Activated T-helper 9 cell treated with anti-CD3 and anti-CD28 coated beads, Interleukin-2, amount 50 U/mL, for 16 hours (primary cell): ENCODE data around the gene PSPC1.
"Not testable (repeated sequence)": the region's sequence is repeated elsewhere in the genome, so short reads cannot be mapped to it uniquely, and the experiment has no call there.

Source experiments
- DNase-seq: peaks from one replicate; pipeline ENCODE4 v3.0.0-alpha.2; 2020; ENCODE audit warnings: low read depth

Gene PSPC1

DNA sequence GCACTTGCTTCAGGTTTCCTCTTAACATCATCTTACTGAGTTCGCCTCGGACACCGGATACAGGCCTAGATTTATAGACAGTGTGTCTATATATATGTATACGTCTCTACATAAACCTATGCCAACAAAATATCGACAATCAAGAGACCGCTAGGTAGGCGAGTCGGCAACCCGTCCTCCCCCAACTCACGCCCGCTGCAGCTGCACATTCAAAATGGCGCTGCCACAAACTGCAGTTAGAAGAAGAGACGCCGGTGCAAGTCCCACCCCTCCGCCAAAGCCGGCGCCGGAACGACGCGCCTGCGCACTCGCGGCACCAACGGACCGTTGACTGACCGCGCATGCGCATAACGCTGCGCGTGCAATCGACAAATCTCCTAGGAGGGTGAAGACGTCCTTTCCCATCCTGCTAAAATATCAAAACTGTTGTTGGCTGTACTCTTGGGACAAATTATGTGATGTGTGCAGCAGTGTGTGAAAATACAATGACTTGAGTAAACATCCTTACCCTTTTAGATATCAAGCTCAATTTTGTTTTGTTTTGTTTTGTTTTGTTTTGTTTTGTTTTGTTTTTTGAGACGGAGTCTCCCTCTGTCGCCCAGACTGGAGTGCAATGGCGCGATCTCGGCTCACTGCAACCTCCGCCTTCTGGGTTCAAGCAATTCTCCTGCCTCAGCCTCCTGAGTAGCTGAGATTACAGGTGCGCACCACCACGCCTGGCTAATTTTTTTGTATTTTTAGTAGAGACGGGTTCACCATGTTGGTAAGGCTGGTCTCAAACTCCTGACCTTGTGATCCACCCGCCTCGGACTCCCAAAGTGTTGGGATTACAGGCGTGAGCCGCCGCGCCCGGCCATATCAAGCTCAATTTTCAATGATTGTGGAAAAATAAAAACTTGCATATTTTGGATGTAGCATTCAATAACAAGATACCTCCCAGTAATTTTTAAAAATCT, at the start of gene PSPC1:
Gene PSPC1 (minus strand): TSS at position 219 of the 956 bp plus-strand sequence. CDS start 188 bp downstream, at position 31.
- peak; percentile 95 for DNase-seq

DNA sequence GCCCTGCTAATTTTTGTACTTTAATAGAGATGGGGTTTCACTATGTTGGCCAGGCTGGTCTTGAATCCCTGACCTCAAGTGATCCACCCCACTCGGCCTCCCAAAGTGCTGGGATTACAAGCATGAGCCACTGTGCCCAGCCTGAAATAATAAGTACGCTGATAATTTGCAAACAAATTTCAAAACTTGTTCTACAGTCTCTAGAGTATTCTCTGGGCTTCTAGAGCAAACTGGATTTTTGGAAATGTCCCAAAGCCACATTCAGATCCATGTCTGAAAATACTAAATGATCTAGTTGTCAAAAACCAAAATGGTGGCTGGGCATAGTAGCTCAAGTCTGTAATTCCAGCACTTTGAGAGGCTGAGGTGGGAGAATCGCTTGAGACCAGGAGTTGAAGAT, 39.9 kb upstream of the PSPC1 start:
- DNase-seq: no peak

- peak; percentile 8 for DNase-seq
Measured at GRCh38 chr13:19818223-19818842, 35.6 kb upstream of the PSPC1 start.

GRCh38 chr13:19817510-19818158, 34.9 kb upstream of the PSPC1 start:
- no peak for DNase-seq

- DNase-seq: no peak
Measured at GRCh38 chr13:19817106-19817505, 34.4 kb upstream of the PSPC1 start.

- DNase-seq: not testable (repeated sequence)
Measured at GRCh38 chr13:19815842-19816241, 33.1 kb upstream of the PSPC1 start.

- DNase-seq: no peak
Measured at GRCh38 chr13:19810996-19811881, 28.5 kb upstream of the PSPC1 start.

DNA sequence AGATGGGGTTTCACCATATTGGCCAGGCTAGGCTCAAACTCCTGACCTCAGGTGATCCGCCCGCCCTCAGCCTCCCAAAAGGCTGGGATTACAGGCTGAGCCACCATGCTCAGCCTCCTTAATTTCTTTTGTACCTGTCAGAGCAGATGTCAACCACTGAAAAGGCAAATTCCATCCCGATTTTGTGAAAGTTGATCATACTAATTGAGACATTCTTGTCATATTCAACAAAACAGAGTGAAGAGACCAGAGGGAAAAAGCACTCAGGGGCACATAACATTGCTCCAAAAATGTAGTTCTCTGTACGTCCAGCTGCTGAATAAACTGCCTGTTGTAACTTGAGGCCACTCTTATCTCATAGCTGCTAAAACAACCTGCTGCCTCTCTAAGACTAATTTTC, 27.4 kb upstream of the PSPC1 start:
- DNase-seq: no peak

DNA sequence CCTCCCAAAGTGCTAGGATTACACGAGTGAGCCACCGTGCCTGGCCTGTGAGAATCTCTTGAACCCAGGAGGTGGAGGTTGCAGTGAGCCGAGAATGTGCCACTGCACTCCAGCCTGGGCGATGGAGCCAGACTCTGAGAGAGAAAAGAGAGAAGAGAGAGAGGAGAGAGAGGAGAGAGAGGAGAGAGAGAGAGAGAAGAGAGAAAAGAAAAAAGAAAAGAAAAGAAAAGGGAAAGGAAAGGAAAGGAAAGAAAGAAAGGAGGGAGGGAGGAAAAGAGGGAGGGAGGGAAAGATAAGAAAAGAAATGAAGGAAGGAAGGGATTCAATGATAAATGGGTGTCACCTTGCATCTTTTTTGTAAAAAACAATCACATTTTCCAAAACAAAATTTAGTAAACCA, 23.0 kb upstream of the PSPC1 start:
- no peak for DNase-seq

- DNase-seq: no peak
Measured at GRCh38 chr13:19795956-19796355, 13.2 kb upstream of the PSPC1 start.

- no peak for DNase-seq
Measured at GRCh38 chr13:19794631-19795030, 11.9 kb upstream of the PSPC1 start.

GRCh38 chr13:19791953-19792537, 9.3 kb upstream of the PSPC1 start:
- no peak for DNase-seq

DNA sequence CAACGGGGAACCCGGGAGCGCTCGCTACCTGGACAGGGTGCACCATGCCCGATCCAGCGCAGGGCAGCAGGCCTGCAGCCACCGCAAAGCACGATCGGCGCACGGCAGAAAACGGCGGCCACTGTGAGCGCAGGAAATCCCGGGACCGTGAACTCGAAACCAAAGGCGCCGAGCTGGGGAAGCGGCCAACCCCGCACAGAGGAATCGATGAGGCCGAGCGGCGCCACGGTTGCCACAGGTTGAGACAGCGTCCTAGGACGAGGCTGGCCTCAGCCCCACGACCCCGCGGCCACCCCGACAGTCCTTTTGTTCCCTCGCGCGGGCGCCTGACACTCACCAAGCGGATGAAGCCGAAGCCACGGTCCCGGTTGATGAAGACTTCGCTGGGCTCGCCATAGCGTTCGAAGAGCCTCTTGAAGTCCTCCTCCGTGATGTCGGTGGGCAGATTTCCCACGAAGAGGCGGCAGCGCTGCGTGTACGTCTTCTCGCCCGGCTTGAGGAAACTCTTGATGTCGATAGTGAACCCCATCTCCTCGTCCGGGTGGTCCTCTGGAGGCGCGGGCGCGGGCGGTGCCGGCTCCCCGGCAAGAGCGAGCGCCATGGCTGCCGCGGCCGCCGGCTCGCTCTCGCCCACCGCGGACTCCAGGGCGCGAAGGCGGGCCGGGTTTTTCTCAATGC, 557 bp downstream of the PSPC1 start:
- peak; percentile 37 for DNase-seq

DNA sequence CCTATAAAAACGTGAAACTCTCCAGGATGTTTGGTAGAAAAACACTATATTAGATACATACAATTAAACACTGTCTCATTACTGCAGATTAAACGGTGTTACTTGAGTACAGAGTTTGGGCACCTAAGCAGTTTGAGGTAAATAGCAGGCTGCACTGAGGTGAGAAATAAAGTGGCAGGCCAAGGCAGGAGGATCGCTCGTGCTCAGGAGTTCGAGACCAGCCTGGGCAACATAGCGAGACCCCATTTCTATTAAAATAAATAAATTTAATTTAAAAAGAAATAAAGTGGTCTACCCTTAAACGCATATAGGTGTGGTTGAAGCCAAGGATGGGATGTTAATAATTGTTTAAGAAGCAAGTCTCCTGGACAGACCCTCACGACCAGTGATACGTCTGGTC, 1.2 kb downstream of the PSPC1 start:
- DNase-seq: no peak

DNA sequence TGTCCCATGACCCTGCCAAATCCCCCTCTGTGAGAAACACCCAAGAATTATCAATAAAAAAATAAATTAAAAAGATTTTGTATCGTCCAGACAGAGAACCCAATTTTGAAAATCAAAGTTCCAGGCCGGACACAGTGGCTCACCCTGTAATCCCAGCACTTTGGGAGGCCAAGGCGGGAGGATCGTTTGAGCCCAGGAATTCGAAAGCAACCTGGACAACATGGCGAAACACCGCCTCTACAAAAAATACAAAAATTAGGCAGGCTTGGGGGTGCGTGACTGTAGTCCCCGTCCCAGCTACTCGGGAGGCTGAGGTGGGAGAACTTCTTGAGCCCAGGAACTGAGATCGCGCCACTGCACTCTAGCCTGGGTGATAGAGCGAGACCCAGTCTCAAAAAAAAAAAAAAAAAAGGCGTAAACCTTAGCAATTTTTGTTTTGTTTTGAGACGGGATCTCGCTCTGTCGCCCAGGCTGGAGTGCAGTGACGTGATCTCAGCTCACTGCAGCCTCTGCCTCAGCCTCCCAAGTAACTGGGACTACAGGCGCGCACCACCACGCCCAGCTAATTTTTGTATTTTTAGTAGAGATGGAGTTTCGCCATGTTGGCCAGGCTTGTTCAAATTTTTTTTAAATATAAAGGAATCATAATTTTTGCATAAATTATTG, 1.9 kb downstream of the PSPC1 start:
- not testable (repeated sequence) for DNase-seq

- DNase-seq: no peak
Measured at GRCh38 chr13:19772306-19772705, 10.4 kb downstream of the PSPC1 start.

DNA sequence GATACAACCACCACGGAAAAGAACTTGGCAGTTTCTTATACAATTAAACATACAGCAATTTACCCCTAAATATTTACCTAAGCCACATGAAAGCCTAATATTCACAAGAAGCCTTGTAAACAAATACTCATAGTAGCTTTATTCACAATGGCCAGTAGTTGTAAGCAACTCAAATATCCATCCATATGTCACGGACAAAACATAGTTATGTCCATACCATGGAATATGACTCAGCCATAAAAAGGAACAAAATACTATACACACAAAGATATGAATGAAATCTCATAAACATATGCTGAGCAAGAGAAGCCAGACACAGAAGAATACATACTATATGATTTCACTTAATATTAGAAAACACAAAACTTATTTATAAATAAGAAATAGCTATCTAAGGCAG, 12.9 kb downstream of the PSPC1 start:
- DNase-seq: no peak

GRCh38 chr13:19767966-19768365, 14.8 kb downstream of the PSPC1 start:
- no peak for DNase-seq

DNA sequence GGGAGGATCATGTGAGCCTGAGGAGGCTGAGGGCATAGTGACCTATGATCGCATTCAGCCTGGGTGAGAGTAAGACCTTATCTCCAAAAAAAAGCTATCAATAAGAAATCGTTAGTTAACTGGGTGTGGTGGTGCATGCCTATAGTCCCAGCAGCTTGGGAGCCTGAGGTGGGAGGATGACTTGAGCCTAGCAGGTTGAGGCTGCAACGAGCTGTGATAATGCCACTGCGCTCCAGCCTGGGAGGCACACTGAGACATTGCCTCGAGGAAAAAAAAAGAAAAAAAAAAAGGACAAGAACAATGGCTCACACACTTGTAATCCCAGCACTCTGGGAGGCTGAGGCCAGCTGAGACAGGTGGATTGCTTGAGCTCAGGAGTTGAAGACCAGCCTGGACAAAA, 16.2 kb downstream of the PSPC1 start:
- DNase-seq: no peak

GRCh38 chr13:19764237-19764636, 18.5 kb downstream of the PSPC1 start:
- no peak for DNase-seq
